Ishikawa (cell line): ENCODE measurements around the gene FGF12.

ENCODE experiments used
- CEBPB ChIP-seq: IDR thresholded peaks from 2 replicates; pipeline ENCODE4 v1.6.1; 2012
- EGR1 ChIP-seq: IDR thresholded peaks from 2 replicates; pipeline ENCODE4 v1.6.1; 2012
- EP300 ChIP-seq: IDR thresholded peaks from 2 replicates; pipeline ENCODE4 v1.6.1; 2012; ENCODE audit warnings: borderline replicate concordance
- TAF1 ChIP-seq: IDR thresholded peaks from 2 replicates; pipeline ENCODE4 v1.6.1; 2012; ENCODE audit warnings: low read depth, mild to moderate bottlenecking
- TCF12 ChIP-seq: IDR thresholded peaks from 2 replicates; pipeline ENCODE4 v1.6.1; 2012; ENCODE audit warnings: low read depth
- TEAD4 ChIP-seq: IDR thresholded peaks from 2 replicates; pipeline ENCODE4 v1.6.1; 2012
- USF1 ChIP-seq: IDR thresholded peaks from 2 replicates; pipeline ENCODE4 v1.6.1; 2012
- ZBTB7A ChIP-seq: IDR thresholded peaks from 2 replicates; pipeline ENCODE4 v1.6.1; 2012; ENCODE audit warnings: low read depth

- no peak for TF ChIP-seq TCF12
- no peak for TF ChIP-seq EGR1
- TF ChIP-seq TAF1 = no peak
- TF ChIP-seq USF1 = no peak
- TF ChIP-seq ZBTB7A = no peak
- TF ChIP-seq TEAD4 = no peak
- no peak for TF ChIP-seq CEBPB
- TF ChIP-seq EP300 = no peak
Observed at GRCh38 chr3:192751148-192751547, 23.8 kb upstream of the FGF12 start.
